ENCODE measurements around the gene RPL27.

Gene RPL27

DNA sequence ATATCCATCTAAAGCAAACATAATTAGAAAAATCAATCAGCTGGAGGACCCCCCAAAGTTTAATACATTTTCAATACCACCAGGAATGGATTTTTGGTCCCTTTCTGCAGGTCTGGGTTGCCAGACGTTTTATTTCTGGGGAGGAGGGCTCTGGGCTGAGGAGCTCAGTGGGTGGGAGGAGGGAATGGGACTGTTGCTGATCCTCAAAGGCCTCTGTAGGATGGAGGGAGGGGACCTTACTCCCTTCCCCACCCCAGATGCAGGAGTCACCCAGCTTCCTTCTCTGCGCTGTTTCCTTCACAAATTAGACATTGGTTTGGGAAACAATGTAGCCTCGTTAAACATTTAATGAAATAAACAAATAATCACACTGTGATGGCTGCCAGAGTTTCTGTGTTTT, 33.4 kb downstream of the RPL27 start:
- no peak for ATAC-seq (ENCODE audit: insufficient read depth, low read depth)
- no peaks in the 10 kb centered on the region for H3K36me3 ChIP-seq (ENCODE audit: insufficient read depth, low read length)
- no peaks in the 10 kb centered on the region for H3K27me3 ChIP-seq (ENCODE audit: insufficient read depth, low read length, poor library complexity)
- H2AFZ ChIP-seq (ENCODE audit: low read depth, low read length) = no peak overlapping the region
- H3K4me2 ChIP-seq (ENCODE audit: insufficient read depth, low read length) = no peak overlapping the region
- no peak for DNase-seq
- no peaks in the 10 kb centered on the region for H3K79me2 ChIP-seq (ENCODE audit: insufficient read depth, low read length)
- no peak overlapping the region for H3K27ac ChIP-seq (ENCODE audit: low read length)
- H3K4me1 ChIP-seq (ENCODE audit: insufficient read depth, low read length) = no peaks in the 10 kb centered on the region
- H3K9me3 ChIP-seq (ENCODE audit: insufficient read depth, low read length, severe bottlenecking) = no peaks in the 10 kb centered on the region
- TF ChIP-seq, protein P1, sequence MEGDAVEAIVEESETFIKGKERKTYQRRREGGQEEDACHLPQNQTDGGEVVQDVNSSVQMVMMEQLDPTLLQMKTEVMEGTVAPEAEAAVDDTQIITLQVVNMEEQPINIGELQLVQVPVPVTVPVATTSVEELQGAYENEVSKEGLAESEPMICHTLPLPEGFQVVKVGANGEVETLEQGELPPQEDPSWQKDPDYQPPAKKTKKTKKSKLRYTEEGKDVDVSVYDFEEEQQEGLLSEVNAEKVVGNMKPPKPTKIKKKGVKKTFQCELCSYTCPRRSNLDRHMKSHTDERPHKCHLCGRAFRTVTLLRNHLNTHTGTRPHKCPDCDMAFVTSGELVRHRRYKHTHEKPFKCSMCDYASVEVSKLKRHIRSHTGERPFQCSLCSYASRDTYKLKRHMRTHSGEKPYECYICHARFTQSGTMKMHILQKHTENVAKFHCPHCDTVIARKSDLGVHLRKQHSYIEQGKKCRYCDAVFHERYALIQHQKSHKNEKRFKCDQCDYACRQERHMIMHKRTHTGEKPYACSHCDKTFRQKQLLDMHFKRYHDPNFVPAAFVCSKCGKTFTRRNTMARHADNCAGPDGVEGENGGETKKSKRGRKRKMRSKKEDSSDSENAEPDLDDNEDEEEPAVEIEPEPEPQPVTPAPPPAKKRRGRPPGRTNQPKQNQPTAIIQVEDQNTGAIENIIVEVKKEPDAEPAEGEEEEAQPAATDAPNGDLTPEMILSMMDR (IDR thresholded peaks at IDR 0.05; ENCODE audit: borderline replicate concordance, extremely low read depth, low read length, poor library complexity, severe bottlenecking) = no peak
- no peak for TF ChIP-seq EZH2 (IDR thresholded peaks at IDR 0.05; ENCODE audit: borderline replicate concordance, low read depth, low read length, severe bottlenecking)
- H3K9ac ChIP-seq (ENCODE audit: low read depth, low read length) = no peak overlapping the region
- H3K4me3 ChIP-seq (ENCODE audit: low read depth in 1 of 2, low read length in 2 of 2) = no peak overlapping the region
- no peaks in the 10 kb centered on the region for H4K20me1 ChIP-seq (ENCODE audit: insufficient read depth, low read length)

DNA sequence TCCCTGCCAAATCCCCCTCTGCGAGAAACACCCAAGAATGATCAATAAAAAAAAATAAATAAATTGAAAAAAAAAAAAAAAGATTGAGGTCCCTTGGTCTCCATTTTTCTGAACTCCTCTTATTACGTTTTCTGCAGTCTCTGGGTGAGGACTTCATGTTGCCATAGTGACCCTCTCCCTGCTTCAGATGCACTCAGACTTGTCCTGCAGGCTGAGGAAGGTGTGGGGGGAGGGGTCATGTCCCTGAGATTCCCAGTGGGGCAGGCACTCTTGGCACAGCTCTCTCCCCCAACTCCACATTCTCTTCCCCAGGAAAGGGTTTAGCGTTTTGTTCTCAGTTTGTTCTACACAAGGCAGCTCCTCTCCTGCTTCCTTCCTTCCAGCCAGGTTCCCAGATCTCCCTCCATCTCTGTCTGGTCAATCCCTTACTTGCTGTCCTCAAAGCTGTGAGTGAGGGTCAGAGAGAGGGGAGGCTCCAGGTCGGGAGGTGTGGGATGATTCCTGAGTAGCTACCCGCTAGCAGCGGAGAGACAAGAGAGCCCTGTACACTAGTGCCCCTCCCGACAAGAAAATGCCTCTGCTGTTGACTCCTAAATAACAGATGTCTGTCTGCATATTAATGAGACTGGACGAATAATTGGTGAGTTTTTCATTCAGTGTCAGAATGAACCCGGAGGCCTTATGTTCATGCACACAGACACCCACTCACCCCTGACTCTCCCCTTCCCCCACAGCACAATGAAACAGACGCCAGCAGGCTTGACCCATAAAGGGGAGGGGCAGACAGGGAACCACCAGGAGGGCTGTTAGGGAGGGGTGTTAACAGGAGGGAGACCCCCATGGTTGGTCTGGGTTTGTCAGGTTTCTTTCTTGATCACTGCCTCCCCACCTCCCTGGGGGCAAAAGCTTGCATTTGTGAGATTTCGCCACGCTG, 36.0 kb downstream of the RPL27 start:
- no peaks in the 10 kb centered on the region for H3K9me3 ChIP-seq (ENCODE audit: insufficient read depth, low read length, severe bottlenecking)
- H4K20me1 ChIP-seq (ENCODE audit: insufficient read depth, low read length) = no peaks in the 10 kb centered on the region
- no peaks in the 10 kb centered on the region for H3K4me1 ChIP-seq (ENCODE audit: insufficient read depth, low read length)
- H3K4me3 ChIP-seq (ENCODE audit: low read depth in 1 of 2, low read length in 2 of 2) = no peak overlapping the region
- H3K36me3 ChIP-seq (ENCODE audit: insufficient read depth, low read length) = no peaks in the 10 kb centered on the region
- no peak overlapping the region for H2AFZ ChIP-seq (ENCODE audit: low read depth, low read length)
- TF ChIP-seq, protein P1 (IDR thresholded peaks at IDR 0.05; ENCODE audit: borderline replicate concordance, extremely low read depth, low read length, poor library complexity, severe bottlenecking) = no peak
- TF ChIP-seq EZH2 (IDR thresholded peaks at IDR 0.05; ENCODE audit: borderline replicate concordance, low read depth, low read length, severe bottlenecking) = no peak
- no peak overlapping the region for H3K9ac ChIP-seq (ENCODE audit: low read depth, low read length)
- no peak overlapping the region for H3K4me2 ChIP-seq (ENCODE audit: insufficient read depth, low read length)
- H3K27me3 ChIP-seq (ENCODE audit: insufficient read depth, low read length, poor library complexity) = no peaks in the 10 kb centered on the region
- no peak overlapping the region for H3K27ac ChIP-seq (ENCODE audit: low read length)
- ATAC-seq (ENCODE audit: insufficient read depth, low read depth) (no peak), DNase-seq (no peak)
- H3K79me2 ChIP-seq (ENCODE audit: insufficient read depth, low read length) = no peaks in the 10 kb centered on the region

DNA sequence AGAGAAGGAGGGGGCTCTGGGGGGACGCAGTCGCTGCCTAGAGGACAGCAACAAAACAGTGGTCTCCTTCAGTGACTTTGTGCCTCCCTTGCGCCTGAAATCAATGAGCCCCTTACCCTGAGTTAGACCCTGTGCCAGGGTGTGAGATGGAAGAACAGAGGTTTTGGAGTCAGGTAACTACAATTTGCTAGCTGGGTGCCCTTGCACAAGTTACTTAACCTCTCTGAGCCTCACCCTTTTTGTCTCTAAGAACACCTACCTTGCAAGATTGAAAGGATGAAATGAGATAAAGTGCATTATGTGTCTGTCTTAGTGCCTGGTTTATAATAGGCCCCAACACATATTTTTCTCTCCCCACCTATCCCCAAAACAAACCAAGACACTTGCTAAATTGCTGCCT, 36.7 kb downstream of the RPL27 start:
- H3K36me3 ChIP-seq (ENCODE audit: insufficient read depth, low read length) = no peaks in the 10 kb centered on the region
- TF ChIP-seq, protein P1 (IDR thresholded peaks at IDR 0.05; ENCODE audit: borderline replicate concordance, extremely low read depth, low read length, poor library complexity, severe bottlenecking) = no peak
- TF ChIP-seq EZH2 (IDR thresholded peaks at IDR 0.05; ENCODE audit: borderline replicate concordance, low read depth, low read length, severe bottlenecking) = no peak
- H3K27me3 ChIP-seq (ENCODE audit: insufficient read depth, low read length, poor library complexity) = no peaks in the 10 kb centered on the region
- H4K20me1 ChIP-seq (ENCODE audit: insufficient read depth, low read length) = no peaks in the 10 kb centered on the region
- H3K27ac ChIP-seq (ENCODE audit: low read length) = no peak overlapping the region
- no peak for ATAC-seq (ENCODE audit: insufficient read depth, low read depth)
- H3K4me2 ChIP-seq (ENCODE audit: insufficient read depth, low read length) = no peak overlapping the region
- H3K4me1 ChIP-seq (ENCODE audit: insufficient read depth, low read length) = no peaks in the 10 kb centered on the region
- no peak for DNase-seq
- H3K4me3 ChIP-seq (ENCODE audit: low read depth in 1 of 2, low read length in 2 of 2) = no peak overlapping the region
- no peak overlapping the region for H3K9ac ChIP-seq (ENCODE audit: low read depth, low read length)
- H2AFZ ChIP-seq (ENCODE audit: low read depth, low read length) = no peak overlapping the region
- no peaks in the 10 kb centered on the region for H3K79me2 ChIP-seq (ENCODE audit: insufficient read depth, low read length)
- no peaks in the 10 kb centered on the region for H3K9me3 ChIP-seq (ENCODE audit: insufficient read depth, low read length, severe bottlenecking)
